Parathyroid adenoma (tissue), 2 donors: Measurements from ENCODE around the gene MRGPRD.
"Not testable (repeated sequence)": the region's sequence is repeated elsewhere in the genome, so short reads cannot be mapped to it uniquely, and the experiment has no call there.

Experiments
- H2AFZ ChIP-seq: fragments of 300-600 bp; sonication (generic); one replicate; pipeline ENCODE4 v1.7.0; 2017; ENCODE audit warnings: antibody characterized with exemption, mild to moderate bottlenecking
- H3K27ac ChIP-seq: fragments of 300-600 bp; sonication (generic); one replicate; pipeline ENCODE4 v1.7.0; 2017
- H3K27me3 ChIP-seq: fragments of 300-600 bp; sonication (generic); one replicate; pipeline ENCODE4 v1.7.0; 2017; ENCODE audit warnings: low read length; ENCODE audit not compliant: control insufficient read depth, insufficient read depth
- H3K36me3 ChIP-seq: fragments of 300-600 bp; sonication (generic); one replicate; pipeline ENCODE4 v1.7.0; 2017; ENCODE audit warnings: low read length; ENCODE audit not compliant: control insufficient read depth, insufficient read depth
- H3K4me1 ChIP-seq: fragments of 300-600 bp; sonication (generic); one replicate; pipeline ENCODE4 v1.7.0; 2017; ENCODE audit warnings: control low read depth
- H3K4me2 ChIP-seq: fragments of 300-600 bp; sonication (generic); one replicate; pipeline ENCODE4 v1.7.0; 2017; ENCODE audit warnings: low read length
- H3K4me3 ChIP-seq: fragments of 300-600 bp; sonication (generic); one replicate; pipeline ENCODE4 v1.7.0; 2017; ENCODE audit warnings: low read depth, low read length
- H3K79me2 ChIP-seq: fragments of 300-600 bp; sonication (generic); one replicate; pipeline ENCODE4 v1.7.0; 2017; ENCODE audit warnings: control low read depth
- H3K9ac ChIP-seq: fragments of 300-600 bp; sonication (generic); one replicate; pipeline ENCODE4 v1.7.0; 2017; ENCODE audit warnings: mild to moderate bottlenecking
- H3K9me3 ChIP-seq: fragments of 300-600 bp; sonication (generic); one replicate; pipeline ENCODE4 v1.7.0; 2017; ENCODE audit warnings: low read length; ENCODE audit not compliant: control insufficient read depth
- TF ChIP-seq, protein P1 (sequence below): fragments of 300-600 bp; sonication (generic); IDR thresholded peaks from one replicate; pipeline ENCODE4 v1.7.0; 2017; ENCODE audit warnings: antibody characterized with exemption, mild to moderate bottlenecking
- donor health status: primary hyperparathyroidism.

Gene MRGPRD

DNA sequence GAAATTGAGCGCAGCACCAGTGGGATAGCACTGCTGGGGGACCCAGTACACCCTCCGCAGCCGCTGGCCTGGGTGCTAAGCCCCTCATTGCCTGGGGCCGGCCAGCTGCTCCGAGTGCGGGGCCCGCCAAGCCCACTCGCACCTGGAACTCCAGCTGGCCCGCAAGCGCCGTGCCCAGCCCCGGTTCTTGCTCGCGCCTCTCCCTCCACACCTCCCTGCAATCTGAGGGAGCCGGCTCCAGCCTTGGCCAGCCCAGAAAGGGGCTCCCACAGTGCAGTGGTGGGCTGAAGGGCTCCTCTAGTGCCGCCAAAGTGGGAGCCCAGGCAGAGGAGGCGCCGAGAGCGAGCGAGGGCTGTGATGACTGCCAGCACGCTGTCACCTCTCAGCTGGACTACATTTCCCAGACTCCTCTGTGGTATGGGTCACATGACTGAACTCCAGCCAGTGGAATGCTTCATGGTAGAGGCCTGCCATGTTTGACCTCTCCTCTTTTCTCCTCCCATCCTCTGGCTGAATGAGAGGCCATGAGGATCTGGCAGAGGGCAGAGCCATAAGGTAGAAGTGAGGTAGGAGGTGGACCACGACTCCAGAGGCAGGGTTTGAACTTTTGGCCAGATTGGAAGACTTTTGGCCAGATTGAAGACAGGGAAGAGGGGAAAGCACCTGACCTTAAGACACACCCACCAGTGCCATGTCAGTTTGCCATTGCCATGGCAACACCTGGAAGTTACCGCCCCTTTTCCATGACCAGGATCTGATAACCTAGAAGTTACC lies 6.2 kb downstream of the MRGPRD start:
- H3K4me2 ChIP-seq = no peak overlapping the region
- H3K4me3 ChIP-seq = no peak overlapping the region
- H3K9me3 ChIP-seq = no peaks in the 10 kb centered on the region
- no peak overlapping the region for H3K27ac ChIP-seq
- H2AFZ ChIP-seq = no peak overlapping the region
- no peaks in the 10 kb centered on the region for H3K27me3 ChIP-seq
- TF ChIP-seq, protein P1, sequence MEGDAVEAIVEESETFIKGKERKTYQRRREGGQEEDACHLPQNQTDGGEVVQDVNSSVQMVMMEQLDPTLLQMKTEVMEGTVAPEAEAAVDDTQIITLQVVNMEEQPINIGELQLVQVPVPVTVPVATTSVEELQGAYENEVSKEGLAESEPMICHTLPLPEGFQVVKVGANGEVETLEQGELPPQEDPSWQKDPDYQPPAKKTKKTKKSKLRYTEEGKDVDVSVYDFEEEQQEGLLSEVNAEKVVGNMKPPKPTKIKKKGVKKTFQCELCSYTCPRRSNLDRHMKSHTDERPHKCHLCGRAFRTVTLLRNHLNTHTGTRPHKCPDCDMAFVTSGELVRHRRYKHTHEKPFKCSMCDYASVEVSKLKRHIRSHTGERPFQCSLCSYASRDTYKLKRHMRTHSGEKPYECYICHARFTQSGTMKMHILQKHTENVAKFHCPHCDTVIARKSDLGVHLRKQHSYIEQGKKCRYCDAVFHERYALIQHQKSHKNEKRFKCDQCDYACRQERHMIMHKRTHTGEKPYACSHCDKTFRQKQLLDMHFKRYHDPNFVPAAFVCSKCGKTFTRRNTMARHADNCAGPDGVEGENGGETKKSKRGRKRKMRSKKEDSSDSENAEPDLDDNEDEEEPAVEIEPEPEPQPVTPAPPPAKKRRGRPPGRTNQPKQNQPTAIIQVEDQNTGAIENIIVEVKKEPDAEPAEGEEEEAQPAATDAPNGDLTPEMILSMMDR = no peak
- H3K79me2 ChIP-seq = no peaks in the 10 kb centered on the region
- H3K36me3 ChIP-seq = no peaks in the 10 kb centered on the region
- no peak overlapping the region for H3K9ac ChIP-seq
- no peaks in the 10 kb centered on the region for H3K4me1 ChIP-seq

DNA sequence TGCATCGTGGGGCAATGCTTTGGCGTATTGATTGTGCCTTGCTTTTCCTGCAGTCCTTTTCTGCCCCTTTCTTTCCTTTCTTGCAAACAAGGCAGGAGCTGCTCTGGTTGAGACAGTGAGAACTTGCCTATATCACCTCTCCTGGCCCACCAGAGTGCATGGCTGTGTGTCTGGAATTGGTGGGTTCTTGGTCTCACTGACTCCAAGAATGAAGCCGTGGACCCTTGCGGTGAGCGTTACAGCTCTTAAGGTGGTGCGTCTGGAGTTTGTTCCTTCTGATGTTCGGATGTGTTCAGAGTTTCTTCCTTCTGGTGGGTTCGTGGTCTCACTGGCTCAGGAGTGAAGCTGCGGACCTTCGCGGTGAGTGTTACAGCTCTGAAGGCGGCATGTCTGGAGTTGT lies 7.1 kb downstream of the MRGPRD start:
- not testable (repeated sequence) for H3K4me1 ChIP-seq, H3K9me3 ChIP-seq, H3K27me3 ChIP-seq, H3K79me2 ChIP-seq, H3K9ac ChIP-seq, H3K4me3 ChIP-seq, H3K4me2 ChIP-seq, H3K27ac ChIP-seq, H3K36me3 ChIP-seq, H2AFZ ChIP-seq

DNA sequence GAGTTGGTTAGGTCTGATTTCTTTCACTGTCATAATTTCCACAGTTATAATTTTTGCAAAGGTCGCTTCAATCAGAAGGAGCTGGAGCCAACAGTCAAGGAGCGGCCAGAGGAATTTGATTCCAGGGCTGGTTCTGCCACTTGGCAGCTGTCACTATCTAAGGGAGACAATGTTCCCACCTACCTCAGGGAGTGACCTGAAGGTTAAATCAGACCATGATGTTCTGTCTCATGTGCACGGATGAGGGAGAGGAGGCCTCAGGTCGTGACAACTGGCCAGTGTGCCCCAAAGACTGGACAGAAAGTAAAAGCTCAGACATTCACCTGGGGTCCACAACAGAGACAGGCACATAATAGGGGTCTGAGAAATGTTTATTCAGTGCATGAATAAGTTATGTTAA lies 7.6 kb downstream of the MRGPRD start:
- Histone ChIP-seq H3K27ac (no peak overlapping the region), H3K27me3 (no peaks in the 10 kb centered on the region), H3K9me3 (no peaks in the 10 kb centered on the region), H2AFZ (no peak overlapping the region), H3K79me2 (no peaks in the 10 kb centered on the region), H3K4me2 (no peak overlapping the region), H3K9ac (no peak overlapping the region), H3K36me3 (no peaks in the 10 kb centered on the region), H3K4me1 (no peaks in the 10 kb centered on the region), H3K4me3 (no peak overlapping the region)
- TF ChIP-seq, protein P1 = no peak

DNA sequence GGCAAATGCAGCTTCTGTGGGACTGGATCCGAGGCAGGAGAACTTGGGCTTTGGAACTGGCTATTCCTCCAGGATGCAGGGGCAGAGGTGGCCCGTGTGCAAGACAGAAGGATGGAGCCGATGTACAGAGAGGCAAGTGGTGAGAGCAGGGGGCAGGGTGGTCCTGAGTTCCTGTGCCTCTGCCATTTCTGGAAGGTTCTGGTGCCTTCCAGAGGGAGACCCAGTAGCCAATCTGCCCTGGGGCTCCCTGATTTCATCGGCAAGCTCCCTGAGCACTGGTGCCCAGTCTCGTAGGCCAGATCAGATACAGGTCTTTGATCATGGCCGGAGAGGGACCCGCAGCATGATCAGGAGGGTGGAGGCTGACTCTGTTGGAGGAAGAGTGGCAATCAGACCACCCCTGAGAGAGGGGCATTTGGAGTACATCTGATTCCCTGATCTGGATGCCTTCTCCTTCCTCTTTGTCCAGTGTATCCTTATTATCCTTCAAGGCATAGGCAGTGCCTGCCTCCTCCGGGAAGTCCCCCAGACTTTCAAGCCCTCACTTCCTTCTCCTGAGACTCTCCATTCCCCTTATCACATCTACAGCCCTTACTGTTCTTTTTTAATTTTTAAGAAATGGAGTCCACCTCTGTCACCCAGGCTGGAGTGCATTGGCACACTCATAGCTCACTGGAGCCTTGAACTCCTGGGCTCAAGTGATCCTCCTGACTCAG lies 9.7 kb downstream of the MRGPRD start:
- Histone ChIP-seq H3K9ac (no peak overlapping the region), H3K4me3 (no peak overlapping the region), H3K9me3 (no peaks in the 10 kb centered on the region), H3K36me3 (no peaks in the 10 kb centered on the region), H3K79me2 (no peaks in the 10 kb centered on the region), H3K27me3 (no peaks in the 10 kb centered on the region), H3K4me1 (no peaks in the 10 kb centered on the region), H3K27ac (no peak overlapping the region), H3K4me2 (no peak overlapping the region), H2AFZ (no peak overlapping the region)
- TF ChIP-seq, protein P1 = no peak

DNA sequence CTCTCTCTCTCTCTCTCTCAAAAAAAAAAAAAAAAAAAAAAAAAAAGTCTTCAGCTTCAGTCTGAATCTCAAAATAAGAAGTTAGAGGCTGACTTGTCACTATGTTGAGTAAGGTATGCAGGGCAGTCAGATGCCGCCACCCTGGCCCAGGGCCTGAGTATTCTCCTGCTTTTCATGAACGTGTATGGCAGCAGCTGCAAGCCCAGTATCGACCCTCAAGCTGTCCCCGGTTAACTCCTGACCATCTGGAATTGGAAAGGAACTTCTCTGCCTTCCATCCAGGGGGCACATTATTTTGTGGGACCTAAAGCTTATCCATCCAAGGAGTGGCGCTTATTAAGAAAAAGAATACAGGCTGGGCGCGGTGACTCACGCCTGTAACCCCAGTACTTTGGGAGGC lies 11.4 kb downstream of the MRGPRD start:
- TF ChIP-seq, protein P1 = no peak
- H3K27me3 ChIP-seq = no peaks in the 10 kb centered on the region
- H3K79me2 ChIP-seq = no peaks in the 10 kb centered on the region
- H3K36me3 ChIP-seq = no peaks in the 10 kb centered on the region
- H3K4me3 ChIP-seq = no peak overlapping the region
- H3K4me1 ChIP-seq = no peaks in the 10 kb centered on the region
- H3K27ac ChIP-seq = no peak overlapping the region
- no peak overlapping the region for H3K4me2 ChIP-seq
- no peak overlapping the region for H2AFZ ChIP-seq
- H3K9me3 ChIP-seq = no peaks in the 10 kb centered on the region
- H3K9ac ChIP-seq = no peak overlapping the region
